Measurements from ENCODE around the gene PNMA8A. TPM values are rescaled to one million over a fixed set of nuclear protein-coding genes. Genes with fewer than 3 reads are reported as not detected.

PNMA8A gene
- total and polyA plus RNA-seq, 2 of the 8 experiments (the other 6 are each of a cell fraction or from before 2014, with no cell fraction given), result 10.0 to 22.8 TPM

GRCh38 chr19:46489445-46490272 lies 18.3 kb upstream of the PNMA8A start:
- H3K79me2 ChIP-seq (ENCODE audit: control insufficient read depth in 1 of 2, insufficient read depth in 2 of 2, low read length in 2 of 2), result no peaks in the 10 kb centered on the region
- 0 out of 2 replicates have a peak overlapping the region, but pooled peaks have one; percentile 32 for H2BK20ac ChIP-seq (ENCODE audit: low read length)
- peaks cover 9% of the 10 kb centered on the region; the same call in 1 of the 2 replicates for H3K23me2 ChIP-seq (ENCODE audit: low read depth, low read length)
- H3K4me2 ChIP-seq (ENCODE audit: insufficient read depth in 1 of 2, low read depth in 2 of 2, low read length in 2 of 2), result peak overlapping the region; percentile 53 to 70
- H3K18ac ChIP-seq (ENCODE audit: extremely low read depth, low read length), result 0 out of 2 replicates have a peak overlapping the region, but pooled peaks have one; percentile 13
- H3K27me3 ChIP-seq (replicated peaks in 1 of 4; ENCODE audit: control insufficient read depth in 3 of 4, extremely low read depth in 1 of 4, insufficient read depth in 3 of 4, low read length in 3 of 4), result peaks cover 29 to 82% (median 69%) of the 10 kb centered on the region in 4 experiments
- H4K91ac ChIP-seq (replicated peaks; ENCODE audit: insufficient read length, low read length), result no peak overlapping the region
- H2AFZ ChIP-seq (ENCODE audit: low read length), result peak overlapping the region; percentile 61; the same call in 1 of the 2 replicates
- H3K9ac ChIP-seq (replicated peaks in 1 of 4; ENCODE audit: extremely low read depth in 1 of 4, low read depth in 3 of 4, low read length in 3 of 4), result no peak overlapping the region; a peak in 1 of 7 replicates
- FAIRE-seq (no peak), DNase-seq (ENCODE audit: low read depth in 1 of 2, low spot score in 2 of 2) (peak in 1 of 2 experiments; percentile 74)
- no peaks in the 10 kb centered on the region for H3K9me3 ChIP-seq (ENCODE audit: insufficient read depth in 2 of 2, low read depth in 1 of 2, low read length in 1 of 2)
- no peak overlapping the region for H4K5ac ChIP-seq (ENCODE audit: insufficient read length, low read depth, low read length)
- H3K14ac ChIP-seq (ENCODE audit: insufficient read length), result no peak overlapping the region
- no peak overlapping the region; the same call in 1 of the 2 replicates for H2BK15ac ChIP-seq (ENCODE audit: low read length)
- no peak overlapping the region for H3K4ac ChIP-seq (replicated peaks; ENCODE audit: insufficient read length, low read depth, low read length)
- no peaks in the 10 kb centered on the region for H3K79me1 ChIP-seq (ENCODE audit: low read depth, low read length)
- CTCF ChIA-PET (ENCODE audit: partially characterized antibody), result interaction anchor here (0.9 to 6.7 kb wide), 15 partner anchors 12 to 772 kb away, joined by 3 to 254 read pairs (median 4); partner anchors contain the start of genes CCDC8 and PNMA8A
- no peak overlapping the region for H3K23ac ChIP-seq (ENCODE audit: insufficient read length)
- peak overlapping the region; percentile 75 for H4K8ac ChIP-seq (ENCODE audit: extremely low read depth, insufficient read depth, low read length)
- no peak overlapping the region for H2AK5ac ChIP-seq (ENCODE audit: low read depth, low read length)
- no peak overlapping the region for H3K56ac ChIP-seq (replicated peaks; ENCODE audit: insufficient read length, low read depth, low read length)
- H3K4me1 ChIP-seq (replicated peaks in 1 of 4; ENCODE audit: control insufficient read depth in 3 of 4, insufficient read depth in 4 of 4, low read length in 3 of 4), result peaks cover 0 to 31% (median 21%) of the 10 kb centered on the region in 4 experiments; a peak in 6 of 7 replicates
- peak overlapping the region; percentile 21 to 54 (median 36) for H3K4me3 ChIP-seq (ENCODE audit: extremely low read depth in 1 of 4, insufficient read depth in 2 of 4, low read depth in 3 of 4, low read length in 4 of 4)
- H3K27ac ChIP-seq (ENCODE audit: low read depth, low read length), result no peak overlapping the region
- H4K20me1 ChIP-seq (replicated peaks in 1 of 2; ENCODE audit: control insufficient read depth in 1 of 2, insufficient read depth in 2 of 2, low read length in 2 of 2), result peaks cover 3 to 8% of the 10 kb centered on the region in 2 experiments
- 0 out of 2 replicates have a peak overlapping the region, but pooled peaks have one; percentile 50 for H2BK12ac ChIP-seq (ENCODE audit: low read depth, low read length)
- H2BK5ac ChIP-seq (ENCODE audit: low read depth, low read length), result 0 out of 2 replicates have a peak overlapping the region, but pooled peaks have one; percentile 16
- no peaks in the 10 kb centered on the region for H3K36me3 ChIP-seq (ENCODE audit: control insufficient read depth in 2 of 4, insufficient read depth in 4 of 4, low read length in 3 of 4)
- WGBS, 2 experiments (ENCODE audit: extremely low coverage in 1 of 2, insufficient coverage in 1 of 2, insufficient read length in 1 of 2, insufficient replicate concordance in 2 of 2, low coverage in 1 of 2, low lambda C conversion rate in 2 of 2, missing lambda C conversion rate in 1 of 2), result 17% methylated on average over 51 of the region's 52 CpGs; no CpG with 5 or more reads in 1 of the 2 experiments
- H2BK120ac ChIP-seq (replicated peaks; ENCODE audit: low read depth, low read length), result no peak overlapping the region
- POLR2A ChIA-PET (ENCODE audit: partially characterized antibody), result interaction anchor here (0.8 to 2.7 kb wide), 6 partner anchors 75 to 114 kb away, joined by 3 to 6 read pairs (median 3); partner anchors contain the start of gene CCDC8
- no peak for TF ChIP-seq BACH1 (IDR thresholded peaks at IDR 0.05; ENCODE audit: low read length)
- no peak for TF ChIP-seq RXRA (IDR thresholded peaks at IDR 0.05; ENCODE audit: insufficient read depth, low read depth, low read length)
- no peak for TF ChIP-seq CBX5 (IDR thresholded peaks at IDR 0.05; ENCODE audit: low read depth, low read length)
- TF ChIP-seq SUZ12 (IDR thresholded peaks at IDR 0.05; ENCODE audit: low read length), result peak; percentile 68; the same call in 1 of the 2 replicates
- peak; percentile 30 to 38 (median 36) for TF ChIP-seq CTCF (IDR thresholded peaks at IDR 0.05; ENCODE audit: control extremely low read depth in 1 of 3, insufficient read depth in 1 of 3, low read depth in 1 of 3, low read length in 3 of 3)
- TF ChIP-seq CBX8 (IDR thresholded peaks at IDR 0.05; ENCODE audit: borderline replicate concordance, low read depth, low read length), result no peak
- TF ChIP-seq KDM5A (IDR thresholded peaks at IDR 0.05; ENCODE audit: low read length), result no peak
- no peak for TF ChIP-seq ZNF274 (IDR thresholded peaks at IDR 0.05; ENCODE audit: borderline replicate concordance, extremely low read depth, low read length)

Measured in H1 (cell line).